Right lobe of liver (tissue), 4 donors: ENCODE measurements around the gene TRMO.

Source experiments
- POLR2A ChIP-seq: fragments of 450-650 bp; IDR thresholded peaks from one replicate; pipeline ENCODE4 v1.6.1; 2017; ENCODE audit warnings: antibody characterized with exemption, mild to moderate bottlenecking
- TF ChIP-seq, protein P1 (sequence below), 4 donors: fragments of 200-600 bp in 3 of 4; fragments of 450-650 bp in 1 of 4; IDR thresholded peaks; one replicate each; pipeline versions ENCODE4 v1.5.1 to v1.8.0; 2016 to 2022; ENCODE audit warnings: antibody characterized with exemption in 4 of 4, mild to moderate bottlenecking in 2 of 4
- donor health status: DM: no; HTN: no; CAD: no.
- donor health status: DM: no; HTN: no; CAD: no.
- donor health status: DM: no; HTN: yes; CAD: no.

DNA sequence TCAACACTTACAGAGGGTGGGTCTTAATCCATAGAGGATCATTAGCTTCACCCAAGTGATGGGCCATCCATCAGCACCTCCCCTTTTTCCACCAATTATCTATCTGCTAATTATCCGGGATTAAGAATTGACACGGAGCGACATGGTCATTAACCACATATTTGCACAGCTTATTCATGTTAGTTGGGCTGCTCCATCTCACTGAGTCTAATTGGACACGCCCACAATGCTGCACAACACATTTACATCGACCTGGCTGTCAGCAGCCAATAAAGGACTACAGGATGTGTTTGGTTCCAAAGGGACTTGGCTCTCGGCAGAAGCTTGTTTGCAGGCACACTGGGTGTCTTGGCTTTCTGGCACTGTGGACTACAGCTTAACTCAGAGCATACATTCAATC, 47.7 kb downstream of the TRMO start:
- TF ChIP-seq, protein P1, sequence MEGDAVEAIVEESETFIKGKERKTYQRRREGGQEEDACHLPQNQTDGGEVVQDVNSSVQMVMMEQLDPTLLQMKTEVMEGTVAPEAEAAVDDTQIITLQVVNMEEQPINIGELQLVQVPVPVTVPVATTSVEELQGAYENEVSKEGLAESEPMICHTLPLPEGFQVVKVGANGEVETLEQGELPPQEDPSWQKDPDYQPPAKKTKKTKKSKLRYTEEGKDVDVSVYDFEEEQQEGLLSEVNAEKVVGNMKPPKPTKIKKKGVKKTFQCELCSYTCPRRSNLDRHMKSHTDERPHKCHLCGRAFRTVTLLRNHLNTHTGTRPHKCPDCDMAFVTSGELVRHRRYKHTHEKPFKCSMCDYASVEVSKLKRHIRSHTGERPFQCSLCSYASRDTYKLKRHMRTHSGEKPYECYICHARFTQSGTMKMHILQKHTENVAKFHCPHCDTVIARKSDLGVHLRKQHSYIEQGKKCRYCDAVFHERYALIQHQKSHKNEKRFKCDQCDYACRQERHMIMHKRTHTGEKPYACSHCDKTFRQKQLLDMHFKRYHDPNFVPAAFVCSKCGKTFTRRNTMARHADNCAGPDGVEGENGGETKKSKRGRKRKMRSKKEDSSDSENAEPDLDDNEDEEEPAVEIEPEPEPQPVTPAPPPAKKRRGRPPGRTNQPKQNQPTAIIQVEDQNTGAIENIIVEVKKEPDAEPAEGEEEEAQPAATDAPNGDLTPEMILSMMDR (IDR thresholded peaks at IDR 0.05): no peak
- TF ChIP-seq POLR2A: no peak
